ENCODE results near the gene SRP54.
"Not testable (repeated sequence)": the region's sequence is repeated elsewhere in the genome, so short reads cannot be mapped to it uniquely, and the experiment has no call there.

SRP54 gene

GRCh38 chr14:34983786-34984185, 994 bp downstream of the SRP54 start:
- no peak for DNase-seq (ENCODE audit: low read depth in 3 of 3)

- no peak for DNase-seq (ENCODE audit: low read depth in 3 of 3)
Measured at GRCh38 chr14:34985740-34986139, 2.9 kb downstream of the SRP54 start.

GRCh38 chr14:34987180-34987579, 4.4 kb downstream of the SRP54 start:
- DNase-seq (ENCODE audit: low read depth in 3 of 3) = no peak

GRCh38 chr14:34989762-34990161, 7.0 kb downstream of the SRP54 start:
- no peak for DNase-seq (ENCODE audit: low read depth in 3 of 3)

- DNase-seq (ENCODE audit: low read depth in 3 of 3) = no peak
Measured at GRCh38 chr14:34993426-34993825, 10.6 kb downstream of the SRP54 start.

- no peak for DNase-seq (ENCODE audit: low read depth in 3 of 3)
Measured at GRCh38 chr14:34994668-34995067, 11.9 kb downstream of the SRP54 start.

- DNase-seq (ENCODE audit: low read depth in 3 of 3) = no peak
Measured at GRCh38 chr14:34997762-34998161, 15.0 kb downstream of the SRP54 start.

GRCh38 chr14:34999500-34999899, 16.7 kb downstream of the SRP54 start:
- no peak for DNase-seq (ENCODE audit: low read depth in 3 of 3)

- no peak for DNase-seq (ENCODE audit: low read depth in 3 of 3)
Measured at GRCh38 chr14:35001621-35002020, 18.8 kb downstream of the SRP54 start.

GRCh38 chr14:35004839-35005238, 22.0 kb downstream of the SRP54 start:
- no peak for DNase-seq (ENCODE audit: low read depth in 3 of 3)

GRCh38 chr14:35016568-35016967, 33.8 kb downstream of the SRP54 start:
- DNase-seq (ENCODE audit: low read depth in 3 of 3) = no peak

GRCh38 chr14:35020713-35021112, 37.9 kb downstream of the SRP54 start:
- no peak for DNase-seq (ENCODE audit: low read depth in 3 of 3)

GRCh38 chr14:35028435-35028834, 45.6 kb downstream of the SRP54 start:
- DNase-seq (ENCODE audit: low read depth in 3 of 3) = no peak

GRCh38 chr14:35032562-35032961, 49.8 kb downstream of the SRP54 start:
- no peak for DNase-seq (ENCODE audit: low read depth in 3 of 3)

- DNase-seq (ENCODE audit: low read depth in 3 of 3) = no peak
Measured at GRCh38 chr14:35034440-35034833, 51.6 kb downstream of the SRP54 start.

GRCh38 chr14:35034944-35035554, 52.3 kb downstream of the SRP54 start:
- not testable (repeated sequence) for DNase-seq (ENCODE audit: low read depth in 3 of 3)

- not testable (repeated sequence) for DNase-seq (ENCODE audit: low read depth in 3 of 3)
Measured at GRCh38 chr14:35038312-35038711, 55.5 kb downstream of the SRP54 start.

- no peak for DNase-seq (ENCODE audit: low read depth in 3 of 3)
Measured at GRCh38 chr14:35042632-35043031, 59.8 kb downstream of the SRP54 start.

GRCh38 chr14:35043046-35043445, 60.3 kb downstream of the SRP54 start:
- DNase-seq (ENCODE audit: low read depth in 3 of 3) = no peak

- DNase-seq (ENCODE audit: low read depth in 3 of 3) = no peak
Measured at GRCh38 chr14:35044939-35045797, 62.4 kb downstream of the SRP54 start.

- DNase-seq (ENCODE audit: low read depth in 3 of 3) = no peak
Measured at GRCh38 chr14:35045798-35046047, 62.9 kb downstream of the SRP54 start.

GRCh38 chr14:35046048-35046750, 63.4 kb downstream of the SRP54 start, which contains the start of gene FAM177A1:
Gene FAM177A1 (plus strand): TSS chr14:35046272. CDS start chr14:35046464, 192 bp downstream.
- peak; percentile 95 to 99 (median 96) for DNase-seq (ENCODE audit: low read depth in 3 of 3)
